Endothelial cell of umbilical vein (primary cell): Measurements from ENCODE around the gene IGFL4. TPM values are rescaled to one million over a fixed set of nuclear protein-coding genes. Genes with fewer than 3 reads are reported as not detected.

Source experiments
- BruUV-seq: library from RNA; stranded (reverse); fragments of 400-500 nt; replicated peaks from 2 replicates; lab custom pipeline; 2021; lab: Mats Ljungman, UMichigan
- CTCF ChIA-PET: fragments of 300-600, 350-600 bp; sonication (Branson Sonifier 250); formaldehyde crosslinking; loops from one replicate; lab custom pipeline; 2021; ENCODE audit warnings: antibody characterized with exemption, inconsistent platforms; lab: Charles Lee
- POLR2A ChIA-PET: fragments of 300-600, 350-600 bp; sonication (Branson Sonifier 250); formaldehyde crosslinking; loops from one replicate; lab custom pipeline; 2021; ENCODE audit warnings: antibody characterized with exemption, inconsistent platforms; lab: Charles Lee
- DNase-seq: peaks from one replicate; pipeline ENCODE4 v3.0.0-alpha.2; 2011; ENCODE audit warnings: low read depth, low spot score
- FAIRE-seq: peaks from 2 replicates; lab custom pipeline; 2011; peaks lifted over from hg19 to GRCh38; lab: Jason Lieb, UNC
- H2AFZ ChIP-seq: 2 replicates; pipeline ENCODE4 v1.6.0; 2012; ENCODE audit warnings: low read depth, low read length, control low read depth, inconsistent platforms
- H3K27ac ChIP-seq: 2 replicates; pipeline ENCODE4 v1.5.1; 2011; ENCODE audit warnings: low read depth, mild to moderate bottlenecking, control low read depth, low read length, moderate library complexity; ENCODE audit not compliant: insufficient read depth
- H3K27me3 ChIP-seq, 2 experiments: 2 replicates each; pipeline versions ENCODE4 v1.6.0 to v1.6.1; 2011; ENCODE audit warnings: low read length in 2 of 2, mixed read lengths in 1 of 2; ENCODE audit not compliant: control insufficient read depth in 2 of 2, insufficient read depth in 2 of 2
- H3K36me3 ChIP-seq, 2 experiments: 2 replicates in 1 of 2; 3 replicates in 1 of 2; pipeline ENCODE4 v1.5.1; 2011; ENCODE audit warnings: low read length in 2 of 2, mild to moderate bottlenecking in 1 of 2, moderate library complexity in 1 of 2; ENCODE audit not compliant: control insufficient read depth in 2 of 2, insufficient read depth in 2 of 2; ENCODE audit errors: extremely low read depth in 1 of 2
- H3K4me1 ChIP-seq: 3 replicates; pipeline ENCODE4 v1.5.1; 2011; ENCODE audit warnings: mild to moderate bottlenecking, low read length; ENCODE audit not compliant: control insufficient read depth, insufficient read depth; ENCODE audit errors: extremely low read depth
- H3K4me2 ChIP-seq: 2 replicates; pipeline ENCODE4 v1.6.1; 2011; ENCODE audit warnings: low read length, control low read depth, mixed read lengths; ENCODE audit not compliant: insufficient read depth
- H3K4me3 ChIP-seq, 3 experiments: fragments of 200-600 bp in 1 of 3; sonication (generic), shearing (Covaris generic) in 1 of 3; replicated peaks in 1 of 3; 2 replicates each; pipeline ENCODE4 v1.5.1; 2011 to 2016; ENCODE audit warnings: control low read depth in 3 of 3, low read length in 3 of 3, mild to moderate bottlenecking in 2 of 3, inconsistent platforms in 1 of 3, low read depth in 1 of 3, moderate library complexity in 1 of 3; ENCODE audit not compliant: insufficient read depth in 1 of 3
- H3K79me2 ChIP-seq: 2 replicates; pipeline ENCODE4 v1.6.0; 2012; ENCODE audit warnings: low read length, inconsistent platforms; ENCODE audit not compliant: control insufficient read depth, insufficient read depth
- H3K9ac ChIP-seq: replicated peaks from 2 replicates; pipeline ENCODE3; 2011; ENCODE audit warnings: low read length, control low read depth; ENCODE audit not compliant: insufficient read depth; ENCODE audit errors: extremely low read depth
- H3K9me1 ChIP-seq: replicated peaks from 3 replicates; pipeline ENCODE4 v1.6.0; 2011; ENCODE audit warnings: mild to moderate bottlenecking, low read length; ENCODE audit not compliant: control insufficient read depth, insufficient read depth; ENCODE audit errors: extremely low read depth
- H3K9me3 ChIP-seq: replicated peaks from 2 replicates; pipeline ENCODE4 v1.5.1; 2012; ENCODE audit warnings: low read length, inconsistent platforms; ENCODE audit not compliant: control insufficient read depth, insufficient read depth
- H4K20me1 ChIP-seq: replicated peaks from 2 replicates; pipeline ENCODE3; 2011; ENCODE audit warnings: mild to moderate bottlenecking, low read length; ENCODE audit not compliant: control insufficient read depth, insufficient read depth; ENCODE audit errors: extremely low read depth
- EZH2 ChIP-seq: IDR thresholded peaks from 2 replicates; pipeline ENCODE4 v1.6.1; 2012; ENCODE audit warnings: borderline replicate concordance, low read depth, mild to moderate bottlenecking, moderate library complexity, low read length, inconsistent platforms; ENCODE audit not compliant: severe bottlenecking
- FOS ChIP-seq: IDR thresholded peaks from 2 replicates; pipeline ENCODE4 v1.6.1; 2011; ENCODE audit warnings: mild to moderate bottlenecking, low read length, moderate library complexity, borderline replicate concordance; ENCODE audit not compliant: insufficient read depth
- GATA2 ChIP-seq: IDR thresholded peaks from 2 replicates; pipeline ENCODE4 v1.7.0; 2011; ENCODE audit warnings: low read depth, mild to moderate bottlenecking, moderate library complexity, mixed read lengths, low read length; ENCODE audit not compliant: insufficient read length, insufficient read depth
- JUN ChIP-seq: IDR thresholded peaks from 2 replicates; pipeline ENCODE4 v1.6.1; 2011; ENCODE audit warnings: borderline replicate concordance, low read depth; ENCODE audit not compliant: insufficient read length, insufficient read depth
- MYC ChIP-seq: IDR thresholded peaks from one replicate; pipeline ENCODE4 v1.6.1; 2011; ENCODE audit warnings: mild to moderate bottlenecking, low read depth, low read length
- POLR2A ChIP-seq: IDR thresholded peaks from 2 replicates; pipeline ENCODE4 v1.6.1; 2012; ENCODE audit warnings: low read depth, mild to moderate bottlenecking, control low read depth, low read length
- POLR2AphosphoS5 ChIP-seq: IDR thresholded peaks from 2 replicates; pipeline ENCODE4 v1.6.1; 2012; ENCODE audit warnings: low read depth, mild to moderate bottlenecking, control low read depth, low read length, moderate library complexity; ENCODE audit not compliant: insufficient read depth
- dilution Hi-C: fragments of 300-500 bp; cut with MboI; formaldehyde crosslinking; loops from one replicate; pipeline ENCODE4 v1.15.0; 2019; ENCODE audit warnings: low sequenced_read_pairs; ENCODE audit not compliant: extremely low pct_ligation_motif_present
- intact Hi-C: fragments of 100-400 bp; cut with micrococcal nuclease; formaldehyde crosslinking; loops from one replicate; pipeline ENCODE4 v1.10.0; 2022
- polyA plus RNA-seq, 4 experiments: library from polyadenylated mRNA; depleted of rRNA in 3 of 4; stranded (reverse) in 3 of 4; unstranded in 1 of 4; fragments of >200 nt; gene quantifications; 2 replicates each; pipeline versions ENCODE4 v1.2.1 to v1.2.3, GENCODE V29; 2011 to 2012; ENCODE audit warnings: missing spikeins in 1 of 4
- total RNA-seq: library from RNA; stranded (reverse); gene quantifications from 2 replicates; pipeline ENCODE4 v1.2.3, GENCODE V29; 2021
- TF ChIP-seq, protein P1 (sequence below), 2 donors: IDR thresholded peaks; 1 replicate in 1 of 2; 2 replicates in 1 of 2; pipeline ENCODE4 v1.5.1; 2011; ENCODE audit warnings: low read length in 2 of 2, mild to moderate bottlenecking in 2 of 2, moderate library complexity in 2 of 2, control low read depth in 1 of 2, inconsistent platforms in 1 of 2, low read depth in 1 of 2; ENCODE audit not compliant: insufficient read depth in 1 of 2; ENCODE audit errors: extremely low read depth in 1 of 2
- TF ChIP-seq, protein P2 (sequence below): IDR thresholded peaks from 2 replicates; pipeline ENCODE4 v1.6.1; 2011; ENCODE audit not compliant: insufficient read depth, insufficient read length

IGFL4 gene
- total and polyA plus RNA-seq, 2 donors (not counting 3 experiments of a cell fraction or from before 2014, with no cell fraction given) = not detected

DNA sequence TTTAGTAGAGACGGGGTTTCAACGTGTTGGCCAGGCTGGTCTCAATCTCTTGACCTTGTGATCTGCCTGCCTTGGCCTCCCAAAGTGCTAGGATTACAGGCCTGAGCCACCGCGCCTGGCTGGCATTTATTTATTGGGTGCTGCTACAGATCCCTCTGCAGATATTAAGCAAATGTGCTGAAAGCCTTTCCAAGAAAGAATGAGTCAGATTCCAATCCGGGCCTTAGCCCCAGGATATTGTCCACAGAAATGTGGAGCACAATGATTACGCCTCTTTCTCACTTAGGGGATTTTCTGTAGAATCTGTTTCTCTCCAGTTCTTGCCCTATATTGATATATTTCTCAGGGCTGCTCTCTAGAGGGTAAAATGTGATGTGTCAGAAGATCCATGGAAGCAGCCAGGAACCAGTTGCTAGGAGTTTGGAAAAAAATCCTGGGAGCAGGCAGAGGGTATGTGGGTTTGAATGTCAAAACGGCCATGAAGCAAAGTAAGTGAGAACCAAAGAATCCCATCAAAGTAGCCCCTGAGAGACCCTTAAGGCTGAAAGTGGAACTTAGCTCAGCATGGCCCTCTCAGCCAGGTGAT is 24.8 kb upstream of the IGFL4 start:
- no peak overlapping the region for H3K4me2 ChIP-seq
- DNase-seq (no peak), FAIRE-seq (no peak)
- dilution Hi-C loops = no loop called here
- no peaks in the 10 kb centered on the region for H4K20me1 ChIP-seq
- no peak overlapping the region for H2AFZ ChIP-seq
- H3K79me2 ChIP-seq = no peaks in the 10 kb centered on the region
- H3K27ac ChIP-seq = no peak overlapping the region
- peaks cover 7 to 22% of the 10 kb centered on the region in 2 experiments for H3K27me3 ChIP-seq
- no TSS peak for BruUV-seq
- TF ChIP-seq, protein P1, sequence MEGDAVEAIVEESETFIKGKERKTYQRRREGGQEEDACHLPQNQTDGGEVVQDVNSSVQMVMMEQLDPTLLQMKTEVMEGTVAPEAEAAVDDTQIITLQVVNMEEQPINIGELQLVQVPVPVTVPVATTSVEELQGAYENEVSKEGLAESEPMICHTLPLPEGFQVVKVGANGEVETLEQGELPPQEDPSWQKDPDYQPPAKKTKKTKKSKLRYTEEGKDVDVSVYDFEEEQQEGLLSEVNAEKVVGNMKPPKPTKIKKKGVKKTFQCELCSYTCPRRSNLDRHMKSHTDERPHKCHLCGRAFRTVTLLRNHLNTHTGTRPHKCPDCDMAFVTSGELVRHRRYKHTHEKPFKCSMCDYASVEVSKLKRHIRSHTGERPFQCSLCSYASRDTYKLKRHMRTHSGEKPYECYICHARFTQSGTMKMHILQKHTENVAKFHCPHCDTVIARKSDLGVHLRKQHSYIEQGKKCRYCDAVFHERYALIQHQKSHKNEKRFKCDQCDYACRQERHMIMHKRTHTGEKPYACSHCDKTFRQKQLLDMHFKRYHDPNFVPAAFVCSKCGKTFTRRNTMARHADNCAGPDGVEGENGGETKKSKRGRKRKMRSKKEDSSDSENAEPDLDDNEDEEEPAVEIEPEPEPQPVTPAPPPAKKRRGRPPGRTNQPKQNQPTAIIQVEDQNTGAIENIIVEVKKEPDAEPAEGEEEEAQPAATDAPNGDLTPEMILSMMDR (IDR thresholded peaks at IDR 0.05; ENCODE audit: extremely low read depth in 1 of 2, insufficient read depth in 1 of 2, low read depth in 1 of 2, low read length in 2 of 2) = no peak
- no peak for TF ChIP-seq FOS
- no peak for TF ChIP-seq POLR2AphosphoS5
- no peak for TF ChIP-seq MYC
- no peaks in the 10 kb centered on the region for H3K36me3 ChIP-seq
- H3K9me3 ChIP-seq = no peaks in the 10 kb centered on the region
- intact Hi-C loops = no loop called here
- no peak overlapping the region for H3K4me3 ChIP-seq
- ChIA-PET CTCF (interaction anchor here (1.0 to 4.9 kb wide), 4 partner anchors 11 to 37 kb away, joined by 3 to 41 read pairs (median 4); no protein-coding TSS in a partner anchor), POLR2A (no interaction called here)
- no peaks in the 10 kb centered on the region for H3K9me1 ChIP-seq
- H3K9ac ChIP-seq = no peak overlapping the region
- peaks cover 29% of the 10 kb centered on the region for H3K4me1 ChIP-seq

DNA sequence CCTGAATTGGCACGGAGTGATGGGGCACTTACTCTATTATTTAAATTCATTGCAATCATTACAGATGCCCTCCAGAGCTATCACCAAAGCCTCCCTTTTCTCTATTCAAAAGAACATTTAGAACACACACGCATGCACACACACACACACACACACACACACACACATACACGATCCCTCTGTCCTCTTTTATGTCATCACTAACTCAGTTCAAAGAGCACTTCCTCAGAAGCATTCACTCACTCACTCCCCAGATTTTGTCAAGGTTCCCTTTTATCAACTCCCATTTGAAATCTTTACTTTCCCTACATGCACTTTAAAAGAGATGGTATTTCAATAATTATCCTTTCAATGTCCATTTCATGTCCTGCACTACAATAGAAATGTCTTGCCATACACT is 22.4 kb upstream of the IGFL4 start:
- H3K79me2 ChIP-seq = no peaks in the 10 kb centered on the region
- BruUV-seq = no TSS peak
- DNase-seq (no peak), FAIRE-seq (no peak)
- H3K9ac ChIP-seq = no peak overlapping the region
- TF ChIP-seq, protein P2, sequence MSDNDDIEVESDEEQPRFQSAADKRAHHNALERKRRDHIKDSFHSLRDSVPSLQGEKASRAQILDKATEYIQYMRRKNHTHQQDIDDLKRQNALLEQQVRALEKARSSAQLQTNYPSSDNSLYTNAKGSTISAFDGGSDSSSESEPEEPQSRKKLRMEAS = no peak
- no peak for TF ChIP-seq POLR2A
- TF ChIP-seq MYC = no peak
- no peak for TF ChIP-seq POLR2AphosphoS5
- TF ChIP-seq, protein P1 (IDR thresholded peaks at IDR 0.05; ENCODE audit: extremely low read depth in 1 of 2, insufficient read depth in 1 of 2, low read depth in 1 of 2, low read length in 2 of 2) = no peak
- TF ChIP-seq JUN = no peak
- TF ChIP-seq EZH2 = no peak
- no peak for TF ChIP-seq FOS
- TF ChIP-seq GATA2 = no peak
- H4K20me1 ChIP-seq = no peaks in the 10 kb centered on the region
- intact Hi-C loops (no loop called here), dilution Hi-C loops (no loop called here)
- H3K4me2 ChIP-seq = no peak overlapping the region
- no peaks in the 10 kb centered on the region for H3K9me1 ChIP-seq
- ChIA-PET POLR2A (no interaction called here), CTCF (interaction anchor here (0.7 to 4.9 kb wide), 2 partner anchors 18 to 34 kb away, joined by 3 to 41 read pairs; no protein-coding TSS in a partner anchor)
- H3K36me3 ChIP-seq = no peaks in the 10 kb centered on the region
- H3K27me3 ChIP-seq = peaks cover 8 to 28% of the 10 kb centered on the region in 2 experiments
- H3K4me1 ChIP-seq = peaks cover 6% of the 10 kb centered on the region
- H3K9me3 ChIP-seq = no peaks in the 10 kb centered on the region
- H3K27ac ChIP-seq = no peak overlapping the region
- H2AFZ ChIP-seq = no peak overlapping the region
- no peak overlapping the region for H3K4me3 ChIP-seq
